Uterus (tissue), 4 donors: Measurements from ENCODE around the gene ZDHHC4. TPM values are rescaled to one million over a fixed set of nuclear protein-coding genes. Genes with fewer than 3 reads are reported as not detected.

ENCODE experiments used
- DNase-seq, 2 donors: peaks; one replicate each; pipeline ENCODE4 v3.0.0-alpha.2; 2019 to 2020
- H3K27ac ChIP-seq, 2 donors: fragments of 200-600 bp; sonication (generic); 1 replicate in 1 of 2; 2 replicates in 1 of 2; pipeline ENCODE4 v1.5.1; 2016 to 2018
- H3K27me3 ChIP-seq, 2 donors: fragments of 200-600 bp; sonication (generic); one replicate each; pipeline ENCODE4 v1.5.1; 2018 to 2019; ENCODE audit warnings: control low read depth in 1 of 2
- H3K36me3 ChIP-seq, 2 donors: fragments of 200-600 bp; sonication (generic); one replicate each; pipeline ENCODE4 v1.5.1; 2019; ENCODE audit warnings: control low read depth in 1 of 2
- H3K4me1 ChIP-seq, 2 donors: fragments of 200-600 bp; sonication (generic); one replicate each; pipeline ENCODE4 v1.5.1; 2018 to 2019; ENCODE audit warnings: control low read depth in 1 of 2
- H3K4me3 ChIP-seq, 2 donors: fragments of 200-600 bp; sonication (generic); 1 replicate in 1 of 2; 2 replicates in 1 of 2; pipeline ENCODE4 v1.5.1; 2018 to 2019; ENCODE audit warnings: mild to moderate bottlenecking in 1 of 2
- H3K9me3 ChIP-seq, 2 donors: fragments of 200-600 bp; sonication (generic); one replicate each; pipeline ENCODE4 v1.5.1; 2019; ENCODE audit warnings: control low read depth in 1 of 2
- POLR2A ChIP-seq, 2 donors: fragments of 450-650 bp; IDR thresholded peaks; one replicate each; pipeline ENCODE4 v1.6.1; 2016; ENCODE audit warnings: antibody characterized with exemption in 2 of 2, mild to moderate bottlenecking in 1 of 2, moderate library complexity in 1 of 2
- intact Hi-C: fragments of 100-400 bp; cut with DNase I; formaldehyde crosslinking; loops from one replicate; pipeline ENCODE4 v1.15.1; 2023; ENCODE audit warnings: low total_unique reads
- total RNA-seq, 4 donors: library from RNA; depleted of rRNA in 3 of 4; stranded (reverse); fragments of >200 nt in 3 of 4; gene quantifications; one replicate each; pipeline versions ENCODE4 v1.1.0 to v1.2.4, GENCODE V29; 2014 to 2023
- TF ChIP-seq, protein P1 (sequence below), 4 experiments: fragments of 200-600 bp in 2 of 4; fragments of 450-650 bp in 2 of 4; sonication (generic) in 2 of 4; IDR thresholded peaks; one replicate each; pipeline ENCODE4 v1.5.1; 2016 to 2019; ENCODE audit warnings: antibody characterized with exemption in 4 of 4, mild to moderate bottlenecking in 2 of 4, moderate library complexity in 1 of 4
- donor health status: DM: yes; HTN: yes; CAD: no.

Gene ZDHHC4
- total RNA-seq, 4 donors from 2014 or later = 13.1 to 48.2 (median 37.0) TPM

DNA sequence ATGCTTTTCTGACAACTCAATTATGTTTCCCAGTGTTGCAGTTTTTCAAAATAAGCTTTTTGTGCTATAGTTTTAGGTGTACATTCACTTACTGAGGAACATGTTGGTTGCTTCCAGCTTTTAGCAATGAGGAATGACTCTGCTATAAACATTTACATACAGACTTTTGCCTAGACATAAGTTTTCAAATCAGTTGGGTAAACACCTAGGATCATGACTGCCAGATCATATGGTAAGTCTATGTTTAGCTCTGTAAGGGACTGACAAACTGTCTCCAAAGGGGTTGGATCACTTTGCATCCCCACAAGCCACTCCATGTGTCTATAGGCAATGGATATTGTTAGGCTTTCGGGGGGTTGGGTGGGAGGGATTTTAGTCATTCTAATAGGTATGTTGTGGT is 15.1 kb upstream of the ZDHHC4 start:
- Histone ChIP-seq H3K27me3 (no peaks in the 10 kb centered on the region), H3K36me3 (no peaks in the 10 kb centered on the region), H3K9me3 (no peaks in the 10 kb centered on the region), H3K27ac (no peak overlapping the region), H3K4me3 (no peak overlapping the region), H3K4me1 (no peaks in the 10 kb centered on the region)
- no peak for TF ChIP-seq POLR2A (IDR thresholded peaks at IDR 0.05)
- TF ChIP-seq, protein P1, sequence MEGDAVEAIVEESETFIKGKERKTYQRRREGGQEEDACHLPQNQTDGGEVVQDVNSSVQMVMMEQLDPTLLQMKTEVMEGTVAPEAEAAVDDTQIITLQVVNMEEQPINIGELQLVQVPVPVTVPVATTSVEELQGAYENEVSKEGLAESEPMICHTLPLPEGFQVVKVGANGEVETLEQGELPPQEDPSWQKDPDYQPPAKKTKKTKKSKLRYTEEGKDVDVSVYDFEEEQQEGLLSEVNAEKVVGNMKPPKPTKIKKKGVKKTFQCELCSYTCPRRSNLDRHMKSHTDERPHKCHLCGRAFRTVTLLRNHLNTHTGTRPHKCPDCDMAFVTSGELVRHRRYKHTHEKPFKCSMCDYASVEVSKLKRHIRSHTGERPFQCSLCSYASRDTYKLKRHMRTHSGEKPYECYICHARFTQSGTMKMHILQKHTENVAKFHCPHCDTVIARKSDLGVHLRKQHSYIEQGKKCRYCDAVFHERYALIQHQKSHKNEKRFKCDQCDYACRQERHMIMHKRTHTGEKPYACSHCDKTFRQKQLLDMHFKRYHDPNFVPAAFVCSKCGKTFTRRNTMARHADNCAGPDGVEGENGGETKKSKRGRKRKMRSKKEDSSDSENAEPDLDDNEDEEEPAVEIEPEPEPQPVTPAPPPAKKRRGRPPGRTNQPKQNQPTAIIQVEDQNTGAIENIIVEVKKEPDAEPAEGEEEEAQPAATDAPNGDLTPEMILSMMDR (IDR thresholded peaks at IDR 0.05) = no peak
- no peak for DNase-seq
- intact Hi-C loops = no loop called here

DNA sequence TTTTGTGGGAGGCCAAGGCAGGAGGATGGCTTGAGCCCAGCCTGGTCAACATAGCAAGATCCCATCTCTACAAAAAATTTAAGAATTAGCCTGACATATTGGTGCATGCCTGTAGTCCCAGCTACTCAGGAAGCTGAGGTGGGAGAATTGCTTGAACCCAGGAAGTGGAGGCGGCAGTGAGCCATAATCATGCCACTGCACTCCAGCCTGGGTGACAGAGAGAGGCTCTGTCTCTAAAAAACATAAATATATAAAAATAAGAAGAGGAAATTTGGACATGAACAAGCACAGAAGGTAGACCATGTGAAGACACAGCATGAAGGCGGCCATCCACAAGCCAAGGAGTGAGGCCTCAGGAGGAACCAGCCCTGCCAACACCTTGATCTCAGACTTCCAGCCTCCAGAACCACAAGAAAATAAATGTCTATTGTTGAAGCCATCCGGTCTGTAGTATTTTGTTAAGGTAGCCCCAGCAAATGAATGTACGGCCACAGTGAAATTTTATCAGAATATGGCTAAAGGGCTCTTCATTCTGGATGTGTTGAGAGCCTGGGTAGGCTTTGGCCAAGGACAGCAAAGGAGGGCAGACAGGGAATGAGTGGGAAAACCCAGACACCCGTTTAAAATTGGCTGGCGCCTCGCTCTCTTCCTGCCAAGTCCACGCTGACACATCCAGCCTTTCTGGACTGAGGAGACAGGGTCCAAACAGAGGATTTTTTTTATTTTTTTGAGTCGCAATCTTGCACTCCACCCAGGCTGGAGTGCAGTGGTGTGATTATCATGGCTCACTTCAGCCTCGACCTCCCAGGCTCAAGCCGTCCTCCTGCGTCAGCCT is 13.1 kb upstream of the ZDHHC4 start:
- no peaks in the 10 kb centered on the region for H3K4me1 ChIP-seq
- H3K27me3 ChIP-seq = no peaks in the 10 kb centered on the region
- no peak overlapping the region for H3K27ac ChIP-seq
- H3K9me3 ChIP-seq = no peaks in the 10 kb centered on the region
- no peak for DNase-seq
- no peaks in the 10 kb centered on the region for H3K36me3 ChIP-seq
- TF ChIP-seq, protein P1 (IDR thresholded peaks at IDR 0.05) = no peak
- TF ChIP-seq POLR2A (IDR thresholded peaks at IDR 0.05) = no peak
- H3K4me3 ChIP-seq = no peak overlapping the region
- intact Hi-C loops = no loop called here

DNA sequence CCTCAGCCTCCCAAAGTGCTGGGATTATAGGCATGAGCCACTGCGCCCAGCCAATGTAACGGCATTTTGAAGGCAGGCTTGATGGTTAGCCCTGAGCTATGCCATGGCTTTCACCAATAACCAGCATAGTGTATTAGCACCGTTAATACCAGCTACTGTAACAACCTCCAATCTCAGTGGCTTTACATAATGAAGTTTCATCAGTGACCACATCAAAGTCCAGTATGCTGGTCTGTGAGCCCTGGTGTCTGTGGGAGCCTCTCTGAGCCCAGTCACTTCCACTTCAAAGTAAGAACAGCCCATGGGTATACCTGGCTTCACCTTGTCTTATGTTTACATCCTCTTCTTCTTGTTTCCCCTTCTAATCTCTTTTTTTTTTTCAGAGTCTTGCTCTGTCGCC is 11.6 kb upstream of the ZDHHC4 start:
- Histone ChIP-seq H3K4me1 (no peaks in the 10 kb centered on the region), H3K4me3 (no peak overlapping the region), H3K27me3 (no peaks in the 10 kb centered on the region), H3K27ac (no peak overlapping the region), H3K36me3 (no peaks in the 10 kb centered on the region), H3K9me3 (no peaks in the 10 kb centered on the region)
- intact Hi-C loops = no loop called here
- no peak for DNase-seq
- TF ChIP-seq, protein P1 (IDR thresholded peaks at IDR 0.05) = no peak
- TF ChIP-seq POLR2A (IDR thresholded peaks at IDR 0.05) = no peak

DNA sequence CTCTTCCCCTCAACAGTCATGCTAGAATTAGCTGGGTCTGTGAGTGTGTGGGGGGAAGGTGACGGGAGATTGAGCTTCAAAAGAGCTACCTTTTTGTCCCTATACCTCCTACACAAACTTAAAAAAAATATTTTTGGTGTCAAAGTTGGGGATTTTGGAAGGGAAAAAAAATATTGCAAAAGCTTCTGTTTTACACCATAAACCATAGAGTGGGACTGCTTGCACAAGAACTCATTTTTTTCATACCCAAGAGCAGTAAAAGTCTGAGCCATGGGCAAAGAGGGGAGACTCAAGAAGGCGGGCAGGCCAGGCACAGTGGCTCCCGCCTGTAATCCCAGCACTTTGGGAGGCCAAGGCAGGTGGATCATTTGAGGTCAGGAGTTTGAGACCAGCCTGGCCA is 9.4 kb upstream of the ZDHHC4 start:
- Histone ChIP-seq H3K27me3 (no peaks in the 10 kb centered on the region), H3K4me1 (no peaks in the 10 kb centered on the region), H3K27ac (no peak overlapping the region), H3K9me3 (no peaks in the 10 kb centered on the region), H3K36me3 (no peaks in the 10 kb centered on the region), H3K4me3 (no peak overlapping the region)
- DNase-seq = no peak
- TF ChIP-seq, protein P1 (IDR thresholded peaks at IDR 0.05) = no peak
- TF ChIP-seq POLR2A (IDR thresholded peaks at IDR 0.05) = no peak
- intact Hi-C loops = no loop called here

DNA sequence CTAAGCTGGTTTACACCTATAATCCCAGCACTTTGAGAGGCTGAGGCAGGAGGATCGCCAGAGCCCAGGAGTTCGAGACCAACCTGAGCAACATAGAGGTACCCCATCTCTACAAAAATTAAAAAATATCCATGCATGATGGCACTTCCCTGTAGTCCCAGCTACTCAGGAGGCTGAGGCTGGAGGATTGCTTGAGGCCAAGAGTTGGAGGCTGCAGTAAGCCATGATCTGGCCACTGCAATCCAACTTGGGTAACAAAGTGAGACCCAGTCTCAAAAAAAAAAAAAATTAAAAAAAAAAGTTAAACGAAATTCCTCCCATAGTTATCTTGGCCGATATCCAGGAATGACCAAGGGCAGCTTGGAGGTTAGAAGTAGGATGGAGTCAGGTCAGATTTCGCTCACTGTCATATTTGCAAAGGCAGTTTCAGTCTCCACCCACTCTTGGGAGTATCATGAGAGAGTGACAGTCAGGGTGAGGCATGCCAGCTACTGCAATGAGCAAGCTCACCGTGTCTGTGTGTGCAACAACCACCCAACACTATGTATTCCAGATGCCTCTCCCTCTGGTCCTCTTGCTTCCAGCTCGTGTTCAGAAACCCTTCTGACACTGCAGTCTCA is 6.0 kb upstream of the ZDHHC4 start:
- no peak overlapping the region for H3K27ac ChIP-seq
- intact Hi-C loops = no loop called here
- no peak for TF ChIP-seq POLR2A (IDR thresholded peaks at IDR 0.05)
- TF ChIP-seq, protein P1 (IDR thresholded peaks at IDR 0.05) = no peak
- no peaks in the 10 kb centered on the region for H3K4me1 ChIP-seq
- no peaks in the 10 kb centered on the region for H3K36me3 ChIP-seq
- H3K4me3 ChIP-seq = no peak overlapping the region
- no peak for DNase-seq
- H3K27me3 ChIP-seq = no peaks in the 10 kb centered on the region
- no peaks in the 10 kb centered on the region for H3K9me3 ChIP-seq
